ENCODE measurements around the gene F2RL3. TPM values are rescaled to one million over a fixed set of nuclear protein-coding genes. Genes with fewer than 3 reads are reported as not detected.

F2RL3 gene
- total and polyA plus RNA-seq, 9 of the 15 experiments (the other 6 are each of a cell fraction or from before 2014, with no cell fraction given), result 1.4 to 27.6 (median 11.9) TPM

GRCh38 chr19:16897029-16897855 is 8.4 kb downstream of the F2RL3 start (continued):
- no peak for TF ChIP-seq MAFG (tag; conservative IDR thresholded peaks at IDR 0.05)
- TF ChIP-seq FOXK1 (CRISPR knock-in tag; IDR thresholded peaks at IDR 0.05; ENCODE audit: borderline replicate concordance), result 0 out of 2 replicates have a peak, but pooled peaks have one; percentile 25
- TF ChIP-seq KHSRP (IDR thresholded peaks at IDR 0.05), result no peak
- TF ChIP-seq TGIF2 (CRISPR knock-in tag; IDR thresholded peaks at IDR 0.05), result no peak
- no peak for TF ChIP-seq ZNF696 (CRISPR knock-in tag; conservative IDR thresholded peaks at IDR 0.05)
- no peak for TF ChIP-seq NCOR1 (IDR thresholded peaks at IDR 0.05)
- TF ChIP-seq ZNF766 (CRISPR knock-in tag; conservative IDR thresholded peaks at IDR 0.05), result no peak
- no peak; the same call in 1 of the 2 replicates for TF ChIP-seq EP400 (IDR thresholded peaks at IDR 0.05)
- no peak for TF ChIP-seq SMAD1 (IDR thresholded peaks at IDR 0.05; ENCODE audit: low read depth, low read length, partially characterized antibody)
- TF ChIP-seq, protein P1, sequence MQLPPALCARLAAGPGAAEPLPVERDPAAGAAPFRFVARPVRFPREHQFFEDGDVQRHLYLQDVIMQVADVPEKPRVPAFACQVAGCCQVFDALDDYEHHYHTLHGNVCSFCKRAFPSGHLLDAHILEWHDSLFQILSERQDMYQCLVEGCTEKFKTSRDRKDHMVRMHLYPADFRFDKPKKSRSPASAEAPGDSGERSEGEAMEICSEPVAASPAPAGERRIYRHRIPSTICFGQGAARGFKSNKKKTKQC (CRISPR knock-in tag; IDR thresholded peaks at IDR 0.05), result peak; percentile 53; the same call in 1 of the 2 replicates
- TF ChIP-seq SP2 (IDR thresholded peaks at IDR 0.05; ENCODE audit: extremely low read depth, low read depth, low read length, poor library complexity, severe bottlenecking), result no peak
- TF ChIP-seq CREBBP (IDR thresholded peaks at IDR 0.05; ENCODE audit: low read depth, low read length), result no peak
- 0 out of 4 replicates have a peak, but pooled peaks of 1 of the 2 experiments have one; percentile 10 for TF ChIP-seq ZMIZ1 (IDR thresholded peaks at IDR 0.05; ENCODE audit: low read depth in 2 of 2, low read length in 2 of 2)
- TF ChIP-seq L3MBTL2 (IDR thresholded peaks at IDR 0.05), result peak; percentile 97
- TF ChIP-seq KLF6 (CRISPR knock-in tag; IDR thresholded peaks at IDR 0.05; ENCODE audit: borderline replicate concordance), result no peak
- no peak for TF ChIP-seq CBFB (CRISPR knock-in tag; IDR thresholded peaks at IDR 0.05)
- TF ChIP-seq, protein P2, sequence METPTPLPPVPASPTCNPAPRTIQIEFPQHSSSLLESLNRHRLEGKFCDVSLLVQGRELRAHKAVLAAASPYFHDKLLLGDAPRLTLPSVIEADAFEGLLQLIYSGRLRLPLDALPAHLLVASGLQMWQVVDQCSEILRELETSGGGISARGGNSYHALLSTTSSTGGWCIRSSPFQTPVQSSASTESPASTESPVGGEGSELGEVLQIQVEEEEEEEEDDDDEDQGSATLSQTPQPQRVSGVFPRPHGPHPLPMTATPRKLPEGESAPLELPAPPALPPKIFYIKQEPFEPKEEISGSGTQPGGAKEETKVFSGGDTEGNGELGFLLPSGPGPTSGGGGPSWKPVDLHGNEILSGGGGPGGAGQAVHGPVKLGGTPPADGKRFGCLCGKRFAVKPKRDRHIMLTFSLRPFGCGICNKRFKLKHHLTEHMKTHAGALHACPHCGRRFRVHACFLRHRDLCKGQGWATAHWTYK (CRISPR knock-in tag; IDR thresholded peaks at IDR 0.05), result peak; percentile 90
- TF ChIP-seq ZNF764 (CRISPR knock-in tag; IDR thresholded peaks at IDR 0.05; ENCODE audit: low read depth), result no peak
- TF ChIP-seq CBX1 (IDR thresholded peaks at IDR 0.05; ENCODE audit: low read depth), result peak; percentile 38; the same call in 1 of the 2 replicates
- no peak for TF ChIP-seq NUFIP1 (IDR thresholded peaks at IDR 0.05; ENCODE audit: partially characterized antibody)
- TF ChIP-seq, protein P3, sequence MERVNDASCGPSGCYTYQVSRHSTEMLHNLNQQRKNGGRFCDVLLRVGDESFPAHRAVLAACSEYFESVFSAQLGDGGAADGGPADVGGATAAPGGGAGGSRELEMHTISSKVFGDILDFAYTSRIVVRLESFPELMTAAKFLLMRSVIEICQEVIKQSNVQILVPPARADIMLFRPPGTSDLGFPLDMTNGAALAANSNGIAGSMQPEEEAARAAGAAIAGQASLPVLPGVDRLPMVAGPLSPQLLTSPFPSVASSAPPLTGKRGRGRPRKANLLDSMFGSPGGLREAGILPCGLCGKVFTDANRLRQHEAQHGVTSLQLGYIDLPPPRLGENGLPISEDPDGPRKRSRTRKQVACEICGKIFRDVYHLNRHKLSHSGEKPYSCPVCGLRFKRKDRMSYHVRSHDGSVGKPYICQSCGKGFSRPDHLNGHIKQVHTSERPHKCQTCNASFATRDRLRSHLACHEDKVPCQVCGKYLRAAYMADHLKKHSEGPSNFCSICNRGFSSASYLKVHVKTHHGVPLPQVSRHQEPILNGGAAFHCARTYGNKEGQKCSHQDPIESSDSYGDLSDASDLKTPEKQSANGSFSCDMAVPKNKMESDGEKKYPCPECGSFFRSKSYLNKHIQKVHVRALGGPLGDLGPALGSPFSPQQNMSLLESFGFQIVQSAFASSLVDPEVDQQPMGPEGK (CRISPR knock-in tag; IDR thresholded peaks at IDR 0.05; ENCODE audit: borderline replicate concordance), result no peak
